Pancreas (tissue), 10 donors: ENCODE measurements around the gene COG7. TPM values are rescaled to one million over a fixed set of nuclear protein-coding genes. Genes with fewer than 3 reads are reported as not detected.

ENCODE experiments used
- ATAC-seq, 4 donors: fragments of 200-7000 bp; cut with Tn5 transposase; one replicate each; pipeline versions ENCODE4 v1.8.0 to v1.9.1; 2020; ENCODE audit warnings: mild to moderate bottlenecking in 4 of 4, moderate library complexity in 4 of 4
- DNase-seq, 6 donors: peaks; one replicate each; pipeline ENCODE4 v3.0.0-alpha.2; 2020
- FAIRE-seq: peaks from 2 replicates; lab custom pipeline; 2012; peaks lifted over from hg19 to GRCh38; lab: Jason Lieb, UNC
- H3K27ac ChIP-seq, 4 donors: fragments of 200-600 bp; sonication (generic); 1 replicate in 3 of 4; 2 replicates in 1 of 4; pipeline versions ENCODE4 v1.5.0 to v1.8.0; 2020
- H3K27me3 ChIP-seq, 4 donors: fragments of 200-600 bp; one replicate each; pipeline ENCODE4 v1.8.0; 2021
- H3K36me3 ChIP-seq, 3 donors: fragments of 200-600 bp; sonication (generic) in 1 of 3; one replicate each; pipeline versions ENCODE4 v1.5.0 to v1.8.0; 2020 to 2021
- H3K4me1 ChIP-seq, 3 donors: fragments of 200-600 bp; one replicate each; pipeline ENCODE4 v1.8.0; 2021
- H3K4me3 ChIP-seq, 4 donors: fragments of 200-600 bp; sonication (generic) in 2 of 4; one replicate each; pipeline versions ENCODE4 v1.5.0 to v1.8.0; 2020 to 2021
- H3K9me3 ChIP-seq, 4 donors: fragments of 200-600 bp; one replicate each; pipeline ENCODE4 v1.8.0; 2021
- CTCF ChIP-seq, 4 donors: fragments of 200-600 bp; sonication (generic) in 3 of 4; IDR thresholded peaks; one replicate each; pipeline versions ENCODE4 v1.5.0 to v1.8.0; 2021; ENCODE audit warnings: antibody characterized with exemption in 4 of 4
- WGBS, 2 donors: extraction: QIAGEN DNeasy Blood & Tissue Kit; methylation state at CpG; one replicate each; pipeline ENCODE4 v1.1.7; 2013; 5-methylcytosine and 5-hydroxymethylcytosine counted together
- intact Hi-C, 3 donors: fragments of 100-400 bp; cut with DNase I; formaldehyde crosslinking; loops; one replicate each; pipeline versions ENCODE4 v1.11.1 to v1.14.2; 2022
- polyA plus RNA-seq, 2 donors: library from polyadenylated mRNA; stranded (reverse); fragments of 200-250 nt; gene quantifications; one replicate each; pipeline ENCODE4 v1.2.3, GENCODE V29; 2013
- total RNA-seq, 6 donors: library from RNA; stranded (reverse); fragmentation: NEBNext Ultra II Directional in 4 of 6; extraction: Animal tissue kit (Norgen Biotek cat#: 25700) in 4 of 6; gene quantifications; one replicate each; pipeline versions ENCODE4 v1.2.1 to v1.2.4, GENCODE V29; 2021 to 2023
- donor health status: healthy with polysubstance abuse.
- donor health status: DM: no; HTN: no; CAD: no; lungs with moderate emphysema.
- donor health status: DM: no; HTN: no; CAD: no.
- donor health status: control.
- donor health status: control.
- donor health status: Bipolar disorder and iron deficiency.
- donor health status: DM: yes; HTN: yes; CAD: no.
- donor health status: DM: no; HTN: no; CAD: no.
- donor health status: DM: no; HTN: no; CAD: no.
- donor health status: DM: yes; HTN: yes; CAD: no.

The COG7 gene
- total and polyA plus RNA-seq, 8 donors, result 5.9 to 34.0 (median 9.1) TPM

DNA sequence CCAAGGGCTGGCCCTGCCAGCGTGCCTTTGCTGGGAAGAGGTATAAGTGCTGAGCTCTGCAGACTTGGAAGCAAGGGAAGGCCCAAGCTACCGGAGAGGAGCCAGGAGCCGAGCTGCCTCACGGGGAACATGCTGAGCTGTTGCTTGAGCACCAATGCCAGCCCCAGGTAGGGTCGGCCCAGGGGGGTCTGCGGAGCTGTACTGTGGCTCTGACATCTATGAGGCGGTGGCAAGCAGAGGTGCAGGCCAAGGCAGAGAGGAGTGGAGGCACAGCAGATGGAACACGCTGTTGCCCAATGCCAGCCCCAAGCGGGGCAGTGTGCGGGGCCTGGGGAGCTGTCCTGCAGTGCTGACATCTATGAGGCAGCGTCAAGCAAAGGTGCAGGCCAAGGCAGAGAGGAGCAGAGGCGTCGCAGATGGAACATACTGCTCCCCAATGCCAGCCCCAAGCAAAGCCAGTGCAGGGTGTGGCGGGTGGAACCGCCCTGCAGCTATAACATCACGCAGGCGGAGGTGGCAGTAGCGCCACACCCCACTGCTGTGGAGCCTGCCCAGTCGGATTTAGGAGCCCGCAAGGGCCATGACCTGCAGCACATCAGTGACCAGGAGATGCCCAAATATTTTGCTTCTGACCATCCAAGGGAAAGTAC is 47.3 kb upstream of the COG7 start:
- intact Hi-C loops, result no loop called here

DNA sequence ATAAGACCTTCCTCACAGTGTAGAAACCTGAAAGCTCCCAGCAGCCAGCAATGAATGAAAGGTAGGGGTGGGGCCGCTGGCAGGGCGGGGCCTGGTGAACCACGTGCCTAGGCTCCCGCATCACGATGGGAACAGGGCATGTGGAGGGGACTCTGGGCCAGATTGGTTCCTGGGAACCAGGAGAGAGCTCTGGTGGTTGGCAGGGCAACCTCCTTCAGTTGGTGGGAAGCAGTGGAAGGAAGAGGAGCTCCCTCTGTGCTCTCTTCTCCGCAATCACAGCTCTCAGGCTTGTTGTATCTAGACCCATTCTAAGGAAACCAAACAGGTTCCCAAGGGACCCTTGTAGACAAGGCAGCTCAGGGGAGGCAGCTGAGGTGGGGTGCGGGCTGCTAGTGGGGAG is 46.8 kb upstream of the COG7 start:
- intact Hi-C loops, result no loop called here
- peak overlapping the region; percentile 53 to 70 (median 64) for H3K27ac ChIP-seq
- no peak for TF ChIP-seq CTCF (IDR thresholded peaks at IDR 0.05)
- H3K4me1 ChIP-seq, result peaks cover 53 to 80% (median 60%) of the 10 kb centered on the region in 3 donors
- DNase-seq (peak; percentile 81 to 93 (median 88)), FAIRE-seq (no peak), ATAC-seq (peak; percentile 75 to 83 (median 82))
- H3K27me3 ChIP-seq, result no peaks in the 10 kb centered on the region
- peaks cover 0 to 10% (median 8%) of the 10 kb centered on the region in 3 donors for H3K36me3 ChIP-seq
- whole genome bisulfite sequencing, 2 donors, result 39 to 47% methylated on average over 7 of the region's 7 CpGs
- no peaks in the 10 kb centered on the region for H3K9me3 ChIP-seq
- H3K4me3 ChIP-seq, result no peak overlapping the region

More for the DNA sequence above, 47.3 kb upstream of the COG7 start:
- 50 to 68% methylated on average over 20 of the region's 20 CpGs for WGBS, 2 donors
- no peak for FAIRE-seq
- H3K36me3 ChIP-seq, result peaks cover 0 to 5% (median 5%) of the 10 kb centered on the region in 3 donors
- no peaks in the 10 kb centered on the region for H3K9me3 ChIP-seq
- ATAC-seq, result peak in 2 of 4 donors; percentile 1 to 3
- H3K27me3 ChIP-seq, result no peaks in the 10 kb centered on the region
- peaks cover 55 to 86% (median 66%) of the 10 kb centered on the region in 3 donors for H3K4me1 ChIP-seq
- no peak for TF ChIP-seq CTCF (IDR thresholded peaks at IDR 0.05)
- peak in 2 of 6 donors; percentile 47 to 82 for DNase-seq
- H3K4me3 ChIP-seq, result peak overlapping the region in 1 of 4 donors; percentile 9
- peak overlapping the region; percentile 53 to 70 (median 64) for H3K27ac ChIP-seq

DNA sequence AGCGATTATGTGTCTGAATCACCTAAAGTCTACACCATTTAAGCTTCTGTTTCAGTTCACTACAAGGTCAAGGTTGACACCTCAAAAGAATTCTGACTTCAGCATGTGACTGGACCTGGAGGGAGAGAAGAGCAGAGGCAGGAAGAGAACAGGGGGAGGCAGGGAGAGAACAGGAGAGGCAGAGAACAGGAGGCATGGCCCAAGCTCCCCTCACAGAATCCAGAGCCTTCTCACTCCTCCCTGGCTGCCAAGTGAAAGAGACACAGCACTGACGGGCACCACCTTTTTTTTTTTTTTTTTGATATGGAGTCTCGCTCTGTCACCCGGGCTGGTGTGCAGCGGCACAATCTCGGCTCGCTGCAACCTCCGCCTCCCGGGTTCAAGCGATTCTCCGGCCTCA is 45.9 kb upstream of the COG7 start:
- no peak for TF ChIP-seq CTCF (IDR thresholded peaks at IDR 0.05)
- H3K36me3 ChIP-seq, result peaks cover 0 to 19% (median 18%) of the 10 kb centered on the region in 3 donors
- FAIRE-seq, result no peak
- intact Hi-C loops, result no loop called here
- H3K9me3 ChIP-seq, result no peaks in the 10 kb centered on the region
- H3K27me3 ChIP-seq, result no peaks in the 10 kb centered on the region
- WGBS, 2 donors, result 45 to 55% methylated on average over 10 to 11 of the region's 11 CpGs
- peak overlapping the region in 2 of 4 donors; percentile 31 to 53 for H3K27ac ChIP-seq
- peak in 1 of 4 donors; percentile 1 for ATAC-seq
- DNase-seq, result no peak
- H3K4me1 ChIP-seq, result peaks cover 44 to 71% (median 51%) of the 10 kb centered on the region in 3 donors
- H3K4me3 ChIP-seq, result no peak overlapping the region

DNA sequence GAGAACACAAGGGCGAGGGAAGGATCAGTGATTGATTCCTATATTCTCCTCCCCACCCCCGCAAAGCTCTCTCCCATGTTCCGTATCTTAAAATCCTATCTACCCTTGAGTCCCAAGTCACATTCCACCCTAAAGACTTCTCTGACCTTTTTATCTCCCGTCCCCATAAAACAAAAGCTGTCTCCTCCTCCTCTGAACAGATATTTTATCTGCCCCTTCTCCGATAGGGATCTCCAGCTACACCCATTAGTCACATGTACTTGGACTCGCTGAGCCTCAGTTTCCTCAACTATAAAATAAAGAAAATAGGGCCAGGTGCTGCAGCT is 44.5 kb upstream of the COG7 start:
- Histone ChIP-seq H3K4me3 (no peak overlapping the region), H3K27ac (peak overlapping the region; percentile 17 to 73 (median 52))
- ATAC-seq, result no peak

More for the DNA sequence above, 44.5 kb upstream of the COG7 start:
- no peak for FAIRE-seq
- no peak for TF ChIP-seq CTCF (IDR thresholded peaks at IDR 0.05)
- WGBS, 2 donors, result 53 to 56% methylated on average over 6 of the region's 6 CpGs
- no peak for DNase-seq
- intact Hi-C loops, result no loop called here
- H3K36me3 ChIP-seq, result peaks cover 3 to 32% (median 31%) of the 10 kb centered on the region in 3 donors
- peaks cover 32 to 59% (median 37%) of the 10 kb centered on the region in 3 donors for H3K4me1 ChIP-seq
- H3K27me3 ChIP-seq, result no peaks in the 10 kb centered on the region
- no peaks in the 10 kb centered on the region for H3K9me3 ChIP-seq
